ENCODE measurements around the gene MCC.

The MCC gene

GRCh38 chr5:113311301-113311700 is 177.0 kb downstream of the MCC start:
- DNase-seq, result no peak

GRCh38 chr5:113302120-113302519 is 186.1 kb downstream of the MCC start:
- no peak for DNase-seq

GRCh38 chr5:113299591-113299990 is 188.7 kb downstream of the MCC start:
- DNase-seq, result no peak

- DNase-seq, result no peak
Measured at GRCh38 chr5:113296676-113297075, 191.6 kb downstream of the MCC start.

- DNase-seq, result no peak
Measured at GRCh38 chr5:113295111-113295539, 193.1 kb downstream of the MCC start.

- peak; percentile 96 for DNase-seq
Measured at GRCh38 chr5:113294311-113295110, 193.7 kb downstream of the MCC start.

- DNase-seq, result no peak
Measured at GRCh38 chr5:113293975-113294310, 194.3 kb downstream of the MCC start.

GRCh38 chr5:113293068-113293974 is 194.9 kb downstream of the MCC start:
- DNase-seq, result peak; percentile 68

GRCh38 chr5:113292462-113292861 is 195.8 kb downstream of the MCC start:
- DNase-seq, result peak; percentile 35

- no peak for DNase-seq
Measured at GRCh38 chr5:113283558-113283957, 204.7 kb downstream of the MCC start.

GRCh38 chr5:113282472-113282871 is 205.8 kb downstream of the MCC start:
- no peak for DNase-seq

- DNase-seq, result no peak
Measured at GRCh38 chr5:113281194-113281593, 207.1 kb downstream of the MCC start.

- DNase-seq, result no peak
Measured at GRCh38 chr5:113280541-113280940, 207.7 kb downstream of the MCC start.

GRCh38 chr5:113278976-113279375 is 209.3 kb downstream of the MCC start:
- DNase-seq, result no peak

- DNase-seq, result no peak
Measured at GRCh38 chr5:113276493-113276892, 211.8 kb downstream of the MCC start.

- no peak for DNase-seq
Measured at GRCh38 chr5:113276001-113276400, 212.3 kb downstream of the MCC start.

- peak; percentile 42 for DNase-seq
Measured at GRCh38 chr5:113274836-113275414, 213.3 kb downstream of the MCC start.

GRCh38 chr5:113273948-113274347 is 214.3 kb downstream of the MCC start:
- DNase-seq, result no peak

GRCh38 chr5:113271745-113272454 is 216.4 kb downstream of the MCC start:
- no peak for DNase-seq

GRCh38 chr5:113271015-113271414 is 217.2 kb downstream of the MCC start:
- no peak for DNase-seq

GRCh38 chr5:113270086-113270485 is 218.2 kb downstream of the MCC start:
- DNase-seq, result no peak

GRCh38 chr5:113269023-113269997 is 218.9 kb downstream of the MCC start:
- DNase-seq, result no peak
